B cell (primary cell): Measurements from ENCODE around the gene PCDHA9. TPM values are rescaled to one million over a fixed set of nuclear protein-coding genes. Genes with fewer than 3 reads are reported as not detected.
"Not testable (repeated sequence)": the region's sequence is repeated elsewhere in the genome, so short reads cannot be mapped to it uniquely, and the experiment has no call there.

Experiments used
- ATAC-seq: fragments of 200-7000 bp; cut with Tn5 transposase; one replicate; pipeline ENCODE4 v1.10.0; 2021; ENCODE audit warnings: low read depth, mild to moderate bottlenecking, moderate number of reproducible peaks, moderate library complexity
- CTCF ChIA-PET: fragments of 350-600 bp; sonication (Branson Sonifier 250); formaldehyde crosslinking; loops from one replicate; lab custom pipeline; 2021; ENCODE audit warnings: antibody characterized with exemption, inconsistent platforms; lab: Charles Lee
- POLR2A ChIA-PET: fragments of 350-600 bp; sonication (Branson Sonifier 250); formaldehyde crosslinking; loops from one replicate; lab custom pipeline; 2021; ENCODE audit warnings: antibody characterized with exemption; lab: Charles Lee
- DNase-seq: peaks from one replicate; pipeline ENCODE4 v3.0.0; 2013
- H2AFZ ChIP-seq: 2 replicates; pipeline ENCODE4 v1.6.1; 2012; ENCODE audit warnings: mild to moderate bottlenecking, low read depth, low read length; ENCODE audit not compliant: insufficient read depth, poor library complexity, severe bottlenecking
- H3K27ac ChIP-seq, 2 donors: 1 replicate in 1 of 2; 2 replicates in 1 of 2; pipeline ENCODE4 v1.5.1; 2012 to 2013; ENCODE audit warnings: low read length in 2 of 2, mild to moderate bottlenecking in 2 of 2, moderate library complexity in 1 of 2
- H3K27me3 ChIP-seq, 4 experiments: fragments of 200-600 bp in 1 of 4; sonication (generic) in 1 of 4; replicated peaks in 1 of 4; 1 replicate in 2 of 4; 2 replicates in 2 of 4; pipeline versions ENCODE4 v1.6.1 to v1.7.0; 2013 to 2016; ENCODE audit warnings: low read length in 3 of 4, mild to moderate bottlenecking in 2 of 4, mixed read lengths in 1 of 4, moderate library complexity in 1 of 4; ENCODE audit not compliant: insufficient read depth in 4 of 4, control insufficient read depth in 3 of 4; ENCODE audit errors: control extremely low read depth in 1 of 4
- H3K36me3 ChIP-seq, 2 experiments: replicated peaks in 1 of 2; 1 replicate in 1 of 2; 2 replicates in 1 of 2; pipeline versions ENCODE4 v1.6.1 to v1.7.1; 2013; ENCODE audit warnings: low read length in 1 of 2; ENCODE audit not compliant: insufficient read depth in 2 of 2, control insufficient read depth in 1 of 2; ENCODE audit errors: control extremely low read depth in 1 of 2, extremely low read depth in 1 of 2
- H3K4me1 ChIP-seq, 2 donors: fragments of 200-600 bp in 1 of 2; sonication (generic) in 1 of 2; 1 replicate in 1 of 2; 2 replicates in 1 of 2; pipeline versions ENCODE4 v1.5.1 to v1.6.1; 2013 to 2017; ENCODE audit warnings: low read length in 2 of 2; ENCODE audit not compliant: control insufficient read depth in 2 of 2, insufficient read depth in 2 of 2
- H3K4me2 ChIP-seq: replicated peaks from 2 replicates; pipeline ENCODE3; 2012; ENCODE audit warnings: mild to moderate bottlenecking, low read depth, low read length; ENCODE audit not compliant: poor library complexity, severe bottlenecking
- H3K4me3 ChIP-seq, 5 experiments: fragments of 200-600 bp in 1 of 5; sonication (generic) in 1 of 5; 1 replicate in 3 of 5; 2 replicates in 2 of 5; pipeline versions ENCODE4 v1.5.1 to v1.7.0; 2011 to 2016; ENCODE audit warnings: low read length in 4 of 5, mild to moderate bottlenecking in 4 of 5, low read depth in 2 of 5, control low read depth in 1 of 5, moderate library complexity in 1 of 5; ENCODE audit not compliant: insufficient read depth in 1 of 5; ENCODE audit errors: control extremely low read depth in 1 of 5, extremely low read depth in 1 of 5
- H3K79me2 ChIP-seq: fragments of 200-600 bp; sonication (generic); one replicate; pipeline ENCODE4 v1.6.0; 2016; ENCODE audit warnings: low read length; ENCODE audit not compliant: control insufficient read depth, insufficient read depth
- H3K9ac ChIP-seq: fragments of 200-600 bp; sonication (generic); 2 replicates; pipeline ENCODE4 v1.6.1; 2017; ENCODE audit warnings: mild to moderate bottlenecking, low read length, moderate library complexity
- H3K9me3 ChIP-seq, 3 donors: one replicate each; pipeline versions ENCODE4 v1.6.1 to v1.7.1; 2013; ENCODE audit warnings: low read length in 2 of 3; ENCODE audit not compliant: control insufficient read depth in 2 of 3, insufficient read depth in 1 of 3; ENCODE audit errors: control extremely low read depth in 1 of 3
- H4K20me1 ChIP-seq: 2 replicates; pipeline ENCODE4 v1.6.0; 2012; ENCODE audit warnings: mild to moderate bottlenecking, low read length; ENCODE audit not compliant: insufficient read depth, control insufficient read depth, poor library complexity, severe bottlenecking
- H3K27ac Mint-ChIP-seq: one replicate; pipeline ENCODE4 v1.8.0; 2021; ENCODE audit warnings: mixed read lengths
- H3K27me3 Mint-ChIP-seq: one replicate; pipeline ENCODE4 v1.8.0; 2021; ENCODE audit warnings: mixed read lengths
- H3K4me1 Mint-ChIP-seq: one replicate; pipeline ENCODE4 v1.8.0; 2021; ENCODE audit warnings: mixed read lengths
- H3K4me3 Mint-ChIP-seq: one replicate; pipeline ENCODE4 v1.8.0; 2021; ENCODE audit warnings: mixed read lengths
- H3K9me3 Mint-ChIP-seq: one replicate; pipeline ENCODE4 v1.8.0; 2022; ENCODE audit warnings: mixed read lengths; ENCODE audit not compliant: insufficient read depth
- CTCF ChIP-seq: fragments of 200-600 bp; IDR thresholded peaks from one replicate; pipeline ENCODE4 v1.8.0; 2022; ENCODE audit warnings: antibody characterized with exemption, mild to moderate bottlenecking
- EZH2 ChIP-seq: IDR thresholded peaks from 2 replicates; pipeline ENCODE4 v1.6.1; 2012; ENCODE audit warnings: borderline replicate concordance, low read depth, mild to moderate bottlenecking, moderate library complexity, low read length; ENCODE audit not compliant: insufficient read depth, poor library complexity, severe bottlenecking
- WGBS: methylation state at CpG from one replicate; pipeline ENCODE4 v1.1.5; 2013; ENCODE audit warnings: missing lambda C conversion rate; ENCODE audit not compliant: insufficient coverage; 5-methylcytosine and 5-hydroxymethylcytosine counted together
- intact Hi-C: fragments of 100-400 bp; cut with micrococcal nuclease; formaldehyde crosslinking; loops from one replicate; pipeline ENCODE4 v1.10.0; 2022
- polyA plus RNA-seq: library from polyadenylated mRNA; depleted of rRNA; stranded (reverse); fragments of >200 nt; gene quantifications from 2 replicates; pipeline ENCODE4 v1.2.3, GENCODE V29; 2012
- total RNA-seq, 2 donors: library from RNA; stranded (reverse); fragments of 120-200 nt in 1 of 2; gene quantifications; 1 replicate in 1 of 2; 2 replicates in 1 of 2; pipeline versions ENCODE4 v1.2.3 to v1.2.4, GENCODE V29; 2013 to 2022

The PCDHA9 gene
- total and polyA plus RNA-seq, 2 donors (not counting 1 experiment from before 2014, with no cell fraction given), result not detected

GRCh38 chr5:140821375-140822280 is 26.6 kb upstream of the PCDHA9 start, which contains the start of gene PCDHA5:
Gene PCDHA5, plus strand, starts transcription at chr5:140821613.
- ChIA-PET POLR2A (no interaction called here), CTCF (no interaction called here)
- WGBS, result 50% methylated on average over 26 of the region's 39 CpGs
- no peak within 1 kb of the TSS for H3K4me2 ChIP-seq
- Mint-ChIP-seq H3K9me3 (no peaks in the 10 kb centered on the region), H3K27me3 (peaks cover 9% of the 10 kb centered on the region), H3K4me3 (no peak within 1 kb of the TSS), H3K27ac (no peak within 1 kb of the TSS), H3K4me1 (no peaks in the 10 kb centered on the region)
- H3K4me1 ChIP-seq, result no peaks in the 10 kb centered on the region
- H3K9ac ChIP-seq, result no peak within 1 kb of the TSS
- no peak within 1 kb of the TSS for H3K27ac ChIP-seq
- H3K27me3 ChIP-seq, result peaks cover 0 to 4% (median 1%) of the 10 kb centered on the region in 4 experiments
- no peak within 1 kb of the TSS for H2AFZ ChIP-seq
- ATAC-seq, result no peak
- H3K4me3 ChIP-seq, result no peak within 1 kb of the TSS
- H3K36me3 ChIP-seq, result no peaks in the 10 kb centered on the region
- peaks cover 0 to 21% (median 2%) of the 10 kb centered on the region in 3 donors for H3K9me3 ChIP-seq
- TF ChIP-seq CTCF, result no peak
- TF ChIP-seq EZH2, result no peak
- intact Hi-C loops, result no loop called here
- no peaks in the 10 kb centered on the region for H3K79me2 ChIP-seq
- H4K20me1 ChIP-seq, result no peaks in the 10 kb centered on the region
- no peak for DNase-seq

- Histone ChIP-seq H2AFZ (no peak overlapping the region), H3K9ac (no peak overlapping the region), H3K4me1 (no peaks in the 10 kb centered on the region), H3K4me2 (no peak overlapping the region), H4K20me1 (no peaks in the 10 kb centered on the region), H3K4me3 (no peak overlapping the region), H3K79me2 (no peaks in the 10 kb centered on the region), H3K27ac (no peak overlapping the region), H3K27me3 (peaks cover 0 to 8% (median 1%) of the 10 kb centered on the region in 4 experiments), H3K9me3 (peaks cover 0 to 21% (median 2%) of the 10 kb centered on the region in 3 donors), H3K36me3 (no peaks in the 10 kb centered on the region)
- Mint-ChIP-seq H3K4me3 (no peak overlapping the region), H3K27me3 (peaks cover 15% of the 10 kb centered on the region), H3K4me1 (no peaks in the 10 kb centered on the region), H3K9me3 (no peaks in the 10 kb centered on the region), H3K27ac (no peak overlapping the region)
- WGBS, result 11% methylated on average over 3 of the region's 6 CpGs
- no peak for ATAC-seq
- no peak for DNase-seq
- ChIA-PET CTCF (no interaction called here), POLR2A (no interaction called here)
- intact Hi-C loops, result no loop called here
- TF ChIP-seq CTCF (no peak), EZH2 (no peak)
Observed at GRCh38 chr5:140822281-140822629, 25.9 kb upstream of the PCDHA9 start.

- POLR2A ChIA-PET, H2AFZ ChIP-seq, H3K4me1 Mint-ChIP-seq, H3K79me2 ChIP-seq, CTCF ChIA-PET, ATAC-seq, H3K4me3 Mint-ChIP-seq, H4K20me1 ChIP-seq, H3K4me1 ChIP-seq, H3K27ac ChIP-seq, H3K27me3 ChIP-seq, DNase-seq, H3K4me3 ChIP-seq, H3K4me2 ChIP-seq, H3K9me3 Mint-ChIP-seq, H3K36me3 ChIP-seq, intact Hi-C loops, H3K27ac Mint-ChIP-seq, H3K9ac ChIP-seq: not testable (repeated sequence)
- 71% methylated on average over 47 of the region's 48 CpGs for WGBS
- peaks cover 11% of the 10 kb centered on the region for H3K27me3 Mint-ChIP-seq
- H3K9me3 ChIP-seq, result peaks cover 0 to 23% (median 2%) of the 10 kb centered on the region in 3 donors
Observed at GRCh38 chr5:140822969-140823368, 25.2 kb upstream of the PCDHA9 start.
